Caco-2 (cell line): ENCODE measurements around the gene WDFY2. TPM values are rescaled to one million over a fixed set of nuclear protein-coding genes. Genes with fewer than 3 reads are reported as not detected.

Experiments
- BruUV-seq: library from RNA; stranded (reverse); fragments of 400-500 nt; replicated peaks from 2 replicates; lab custom pipeline; 2021; lab: Mats Ljungman, UMichigan
- CTCF ChIA-PET: fragments of 300-600 bp; sonication (Branson Sonifier 250); formaldehyde crosslinking; loops from one replicate; lab custom pipeline; 2022; ENCODE audit warnings: antibody characterized with exemption; lab: Charles Lee
- POLR2A ChIA-PET: fragments of 300-600 bp; sonication (Branson Sonifier 250); formaldehyde crosslinking; loops from one replicate; lab custom pipeline; 2022; ENCODE audit warnings: antibody characterized with exemption; lab: Charles Lee
- DNase-seq, 2 experiments: peaks; one replicate each; pipeline versions ENCODE4 v3.0.0 to v3.0.0-alpha.2; 2020 to 2022
- H3K27me3 ChIP-seq: replicated peaks from 2 replicates; pipeline ENCODE4 v1.6.0; 2011; ENCODE audit warnings: low read length; ENCODE audit not compliant: control insufficient read depth, insufficient read depth
- H3K36me3 ChIP-seq: 2 replicates; pipeline ENCODE4 v1.5.1; 2011; ENCODE audit warnings: low read length; ENCODE audit not compliant: control insufficient read depth, insufficient read depth
- H3K4me1 ChIP-seq: fragments of 250-450 bp; sonication (Bioruptor Pico); 2 replicates; pipeline ENCODE4 v1.5.1; 2020; ENCODE audit warnings: mild to moderate bottlenecking
- H3K4me3 ChIP-seq: 2 replicates; pipeline ENCODE4 v1.5.1; 2011; ENCODE audit warnings: low read depth, mild to moderate bottlenecking, control low read depth, low read length
- H3K9me3 ChIP-seq: fragments of 250-450 bp; sonication (Bioruptor Pico); 2 replicates; pipeline ENCODE4 v1.5.1; 2020; ENCODE audit warnings: mild to moderate bottlenecking, moderate library complexity
- H3K27ac Mint-ChIP-seq: one replicate; pipeline ENCODE4 v1.8.0; 2022; ENCODE audit warnings: mixed read lengths; ENCODE audit not compliant: unreplicated experiment
- H3K27me3 Mint-ChIP-seq: one replicate; pipeline ENCODE4 v1.8.0; 2022; ENCODE audit warnings: mixed read lengths; ENCODE audit not compliant: insufficient read depth, unreplicated experiment
- H3K36me3 Mint-ChIP-seq: one replicate; pipeline ENCODE4 v1.8.0; 2022; ENCODE audit warnings: mild to moderate bottlenecking, mixed read lengths; ENCODE audit not compliant: insufficient read depth, unreplicated experiment
- H3K4me1 Mint-ChIP-seq: one replicate; pipeline ENCODE4 v1.8.0; 2022; ENCODE audit warnings: low read depth, mixed read lengths; ENCODE audit not compliant: unreplicated experiment
- H3K4me3 Mint-ChIP-seq: one replicate; pipeline ENCODE4 v1.8.0; 2022; ENCODE audit warnings: mild to moderate bottlenecking, moderate library complexity, mixed read lengths; ENCODE audit not compliant: unreplicated experiment
- H3K9me3 Mint-ChIP-seq: one replicate; pipeline ENCODE4 v1.8.0; 2022; ENCODE audit warnings: mixed read lengths; ENCODE audit not compliant: unreplicated experiment
- intact Hi-C: fragments of 100-400 bp; cut with micrococcal nuclease; formaldehyde crosslinking; loops from one replicate; pipeline ENCODE4 v1.10.0; 2022; ENCODE audit not compliant: unreplicated experiment
- total RNA-seq: library from RNA; stranded (reverse); gene quantifications from 2 replicates; pipeline ENCODE4 v1.2.3, GENCODE V29; 2022
- TF ChIP-seq, protein P1 (sequence below), 2 experiments: fragments of 200-600 bp in 1 of 2; IDR thresholded peaks; 1 replicate in 1 of 2; 2 replicates in 1 of 2; pipeline versions ENCODE4 v1.5.1 to v1.8.0; 2011 to 2022; ENCODE audit warnings: antibody characterized with exemption in 1 of 2, control low read depth in 1 of 2, inconsistent platforms in 1 of 2, low read depth in 1 of 2, low read length in 1 of 2, mild to moderate bottlenecking in 1 of 2, moderate library complexity in 1 of 2; ENCODE audit not compliant: insufficient read depth in 1 of 2, severe bottlenecking in 1 of 2, unreplicated experiment in 1 of 2

Gene WDFY2
- total RNA-seq, 1 experiment from 2014 or later = 9.2 TPM

DNA sequence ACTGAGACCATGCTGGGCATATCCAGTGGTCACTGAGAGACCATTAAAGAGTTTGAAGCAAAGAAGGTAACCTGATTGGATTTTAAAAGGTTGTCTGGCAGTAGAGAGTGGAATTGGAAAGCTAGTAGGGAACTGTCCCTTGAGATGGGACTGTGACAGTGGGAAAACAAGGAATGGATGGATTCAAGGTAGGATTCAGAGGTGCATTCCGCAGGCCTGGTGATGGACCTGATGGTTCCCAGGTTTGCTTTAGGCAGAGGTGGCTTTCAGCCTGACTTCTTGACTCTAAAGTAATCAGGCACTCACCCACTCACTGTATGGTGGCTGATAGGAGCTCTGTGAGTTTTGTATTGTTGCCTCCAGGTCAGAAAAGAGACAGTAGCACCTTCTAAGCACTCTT is 146.7 kb downstream of the WDFY2 start:
- H3K4me1 Mint-ChIP-seq = no peaks in the 10 kb centered on the region
- H3K4me3 ChIP-seq = no peak overlapping the region
- H3K36me3 ChIP-seq = no peaks in the 10 kb centered on the region
- no peak overlapping the region for H3K4me3 Mint-ChIP-seq
- peaks cover 12% of the 10 kb centered on the region; the same call in 1 of the 2 replicates for H3K4me1 ChIP-seq
- no peaks in the 10 kb centered on the region for H3K27me3 Mint-ChIP-seq
- TF ChIP-seq, protein P1, sequence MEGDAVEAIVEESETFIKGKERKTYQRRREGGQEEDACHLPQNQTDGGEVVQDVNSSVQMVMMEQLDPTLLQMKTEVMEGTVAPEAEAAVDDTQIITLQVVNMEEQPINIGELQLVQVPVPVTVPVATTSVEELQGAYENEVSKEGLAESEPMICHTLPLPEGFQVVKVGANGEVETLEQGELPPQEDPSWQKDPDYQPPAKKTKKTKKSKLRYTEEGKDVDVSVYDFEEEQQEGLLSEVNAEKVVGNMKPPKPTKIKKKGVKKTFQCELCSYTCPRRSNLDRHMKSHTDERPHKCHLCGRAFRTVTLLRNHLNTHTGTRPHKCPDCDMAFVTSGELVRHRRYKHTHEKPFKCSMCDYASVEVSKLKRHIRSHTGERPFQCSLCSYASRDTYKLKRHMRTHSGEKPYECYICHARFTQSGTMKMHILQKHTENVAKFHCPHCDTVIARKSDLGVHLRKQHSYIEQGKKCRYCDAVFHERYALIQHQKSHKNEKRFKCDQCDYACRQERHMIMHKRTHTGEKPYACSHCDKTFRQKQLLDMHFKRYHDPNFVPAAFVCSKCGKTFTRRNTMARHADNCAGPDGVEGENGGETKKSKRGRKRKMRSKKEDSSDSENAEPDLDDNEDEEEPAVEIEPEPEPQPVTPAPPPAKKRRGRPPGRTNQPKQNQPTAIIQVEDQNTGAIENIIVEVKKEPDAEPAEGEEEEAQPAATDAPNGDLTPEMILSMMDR (IDR thresholded peaks at IDR 0.05; ENCODE audit: insufficient read depth in 1 of 2, low read depth in 1 of 2, low read length in 1 of 2, severe bottlenecking in 1 of 2, unreplicated experiment in 1 of 2) = no peak
- H3K36me3 Mint-ChIP-seq = no peaks in the 10 kb centered on the region
- no peak overlapping the region for H3K27ac Mint-ChIP-seq
- ChIA-PET CTCF (interaction anchor here (1.6 to 1.8 kb wide), 2 partner anchors 67 to 296 kb away, joined by 3 to 6 read pairs; no protein-coding TSS in a partner anchor), POLR2A (interaction anchor here (0.9 kb wide), 1 partner anchor 278 kb away, joined by 5 read pairs; the partner anchor contains the start of gene INTS6)
- intact Hi-C loops = loop anchor here (1.0 to 5.0 kb wide), 4 partner anchors 71 to 296 kb away; partner anchors contain the start of genes DHRS12 and INTS6
- H3K9me3 Mint-ChIP-seq = no peaks in the 10 kb centered on the region
- no peak for DNase-seq
- no peaks in the 10 kb centered on the region for H3K9me3 ChIP-seq
- BruUV-seq = no TSS peak
- no peaks in the 10 kb centered on the region for H3K27me3 ChIP-seq

DNA sequence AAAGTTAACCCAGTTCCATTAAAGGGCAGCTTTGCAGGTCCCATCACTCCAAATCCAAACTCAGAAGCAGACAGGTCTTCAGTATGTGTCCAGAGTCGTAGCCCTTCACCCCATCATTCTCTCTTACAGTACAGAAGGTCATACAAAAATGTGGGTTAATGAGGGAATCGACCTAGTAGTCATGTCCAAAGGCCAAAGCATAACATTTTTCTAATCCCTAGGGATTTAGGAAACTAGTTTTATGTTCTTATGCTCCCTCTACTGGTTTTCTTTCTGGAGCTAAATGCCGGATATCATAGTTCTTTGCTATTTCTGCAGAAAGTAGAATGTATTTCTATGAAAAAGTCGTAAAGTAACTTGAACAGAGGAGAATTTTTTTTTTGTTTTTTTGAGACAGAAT is 147.5 kb downstream of the WDFY2 start:
- Mint-ChIP-seq H3K27ac (no peak overlapping the region), H3K4me1 (no peaks in the 10 kb centered on the region), H3K36me3 (no peaks in the 10 kb centered on the region), H3K27me3 (no peaks in the 10 kb centered on the region), H3K4me3 (no peak overlapping the region), H3K9me3 (no peaks in the 10 kb centered on the region)
- no peaks in the 10 kb centered on the region for H3K9me3 ChIP-seq
- CTCF ChIA-PET = interaction anchor here (0.6 to 1.8 kb wide), 5 partner anchors 34 to 297 kb away, joined by 3 to 9 read pairs (median 3); no protein-coding TSS in a partner anchor
- H3K27me3 ChIP-seq = no peaks in the 10 kb centered on the region
- POLR2A ChIA-PET = interaction anchor here (0.9 kb wide), 1 partner anchor 279 kb away, joined by 5 read pairs; the partner anchor contains the start of gene INTS6
- no peaks in the 10 kb centered on the region for H3K36me3 ChIP-seq
- TF ChIP-seq, protein P1 (IDR thresholded peaks at IDR 0.05; ENCODE audit: insufficient read depth in 1 of 2, low read depth in 1 of 2, low read length in 1 of 2, severe bottlenecking in 1 of 2, unreplicated experiment in 1 of 2) = peak; percentile 16 to 41
- intact Hi-C loops = loop anchor here (1.0 to 5.0 kb wide), 4 partner anchors 71 to 296 kb away; partner anchors contain the start of genes DHRS12 and INTS6
- H3K4me1 ChIP-seq = peaks cover 12% of the 10 kb centered on the region; the same call in 1 of the 2 replicates
- no peak overlapping the region for H3K4me3 ChIP-seq
- no peak for DNase-seq
- BruUV-seq = no TSS peak

DNA sequence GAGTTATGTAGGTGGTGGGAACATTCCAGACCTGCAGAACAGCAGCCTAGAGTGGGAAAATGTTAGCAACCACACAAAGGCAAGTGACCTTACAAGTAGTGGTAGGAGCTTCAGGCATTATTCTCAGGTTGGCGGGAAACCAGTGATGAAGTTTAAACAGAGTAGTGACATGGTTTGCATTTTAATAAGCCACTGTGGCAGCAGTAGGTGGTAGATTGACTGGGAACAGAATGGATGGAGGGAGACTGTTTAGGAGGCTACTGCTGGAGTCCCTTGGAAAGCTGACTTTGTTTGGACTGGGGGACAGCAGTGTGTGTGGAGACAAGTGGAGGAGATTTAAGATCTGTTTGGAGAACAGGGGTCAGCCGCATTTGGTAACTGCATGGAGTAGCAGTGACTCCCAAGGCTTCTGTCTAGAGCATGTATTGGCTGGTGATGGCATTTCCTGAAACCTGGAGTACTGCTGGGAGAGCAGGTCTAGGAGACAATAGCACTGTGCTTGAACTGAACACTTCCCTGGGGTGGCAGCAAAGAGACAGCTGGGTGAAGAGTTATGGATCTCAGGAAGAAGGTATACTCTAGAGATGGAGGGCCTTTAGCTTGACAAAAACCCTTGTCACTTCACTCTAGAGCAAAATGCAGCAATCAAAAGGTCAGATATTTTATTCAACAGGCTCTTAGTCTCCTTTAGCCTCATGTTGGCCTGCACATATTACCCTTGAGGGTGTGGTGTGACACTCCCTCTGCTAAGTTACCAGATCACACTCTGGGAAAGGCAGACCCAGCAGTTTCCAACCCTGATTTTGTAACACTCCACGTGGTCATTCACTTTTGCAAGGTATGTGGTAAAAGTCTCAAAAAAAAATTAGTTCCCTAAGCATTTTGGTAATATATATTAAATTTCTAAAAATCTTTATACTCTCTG is 149.4 kb downstream of the WDFY2 start:
- no peaks in the 10 kb centered on the region for H3K9me3 Mint-ChIP-seq
- H3K36me3 ChIP-seq = no peaks in the 10 kb centered on the region
- CTCF ChIA-PET = no interaction called here
- TF ChIP-seq, protein P1 (IDR thresholded peaks at IDR 0.05; ENCODE audit: insufficient read depth in 1 of 2, low read depth in 1 of 2, low read length in 1 of 2, severe bottlenecking in 1 of 2, unreplicated experiment in 1 of 2) = peak in 1 of 2 experiments; percentile 59
- no peaks in the 10 kb centered on the region for H3K27me3 ChIP-seq
- H3K9me3 ChIP-seq = no peaks in the 10 kb centered on the region
- no TSS peak for BruUV-seq
- DNase-seq = peak in 1 of 2 experiments; percentile 24
- POLR2A ChIA-PET = no interaction called here
- intact Hi-C loops = loop anchor here (5.0 kb wide), 2 partner anchors 69 to 281 kb away; partner anchors contain the start of genes DHRS12 and INTS6
- no peaks in the 10 kb centered on the region for H3K27me3 Mint-ChIP-seq
- peaks cover 12% of the 10 kb centered on the region; the same call in 1 of the 2 replicates for H3K4me1 ChIP-seq
- no peaks in the 10 kb centered on the region for H3K36me3 Mint-ChIP-seq
- no peaks in the 10 kb centered on the region for H3K4me1 Mint-ChIP-seq
- no peak overlapping the region for H3K4me3 Mint-ChIP-seq
- H3K4me3 ChIP-seq = no peak overlapping the region
- no peak overlapping the region for H3K27ac Mint-ChIP-seq
